ENCODE data around the gene NHLRC4.
A peak's percentile ranks its signal among the peaks of the same experiment; 100 is the strongest.

NHLRC4 gene

GRCh38 chr16:575354-576196 is 8.8 kb downstream of the NHLRC4 start:
- TF ChIP-seq EZH2 (IDR thresholded peaks at IDR 0.05) (no peak), FOXP2 (optimal IDR thresholded peaks at IDR 0.05; ENCODE audit: control extremely low read depth, extremely low read length, insufficient read depth) (no peak), POLR2AphosphoS5 (IDR thresholded peaks at IDR 0.05; ENCODE audit: borderline replicate concordance, low read depth, low read length) (no peak)
- Histone ChIP-seq H3K27ac (no peak overlapping the region), H3K4me3 (no peak overlapping the region), H3K36me3 (ENCODE audit: insufficient read depth, low read length) (no peaks in the 10 kb centered on the region; the same call in 1 of the 2 replicates), H3K9me3 (ENCODE audit: low read depth, low read length) (no peaks in the 10 kb centered on the region), H3K9ac (ENCODE audit: insufficient read length) (no peak overlapping the region)
- DNase-seq (ENCODE audit: low read depth, low spot score) = no peak

GRCh38 chr16:576197-576822 is 9.5 kb downstream of the NHLRC4 start:
- Histone ChIP-seq H3K9me3 (ENCODE audit: low read depth, low read length) (no peaks in the 10 kb centered on the region), H3K27ac (no peak overlapping the region), H3K9ac (ENCODE audit: insufficient read length) (no peak overlapping the region), H3K36me3 (ENCODE audit: insufficient read depth, low read length) (no peaks in the 10 kb centered on the region; the same call in 1 of the 2 replicates), H3K4me3 (no peak overlapping the region)
- TF ChIP-seq EZH2 (IDR thresholded peaks at IDR 0.05) = no peak
- no peak; the same call in 1 of the 2 replicates for TF ChIP-seq POLR2AphosphoS5 (IDR thresholded peaks at IDR 0.05; ENCODE audit: borderline replicate concordance, low read depth, low read length)
- no peak for TF ChIP-seq FOXP2 (optimal IDR thresholded peaks at IDR 0.05; ENCODE audit: control extremely low read depth, extremely low read length, insufficient read depth)
- no peak for DNase-seq (ENCODE audit: low read depth, low spot score)

- Histone ChIP-seq H3K4me3 (no peak overlapping the region), H3K27ac (no peak overlapping the region), H3K36me3 (ENCODE audit: insufficient read depth, low read length) (no peaks in the 10 kb centered on the region; the same call in 1 of the 2 replicates), H3K9ac (ENCODE audit: insufficient read length) (no peak overlapping the region), H3K9me3 (ENCODE audit: low read depth, low read length) (no peaks in the 10 kb centered on the region)
- no peak for DNase-seq (ENCODE audit: low read depth, low spot score)
- no peak for TF ChIP-seq EZH2 (IDR thresholded peaks at IDR 0.05)
- TF ChIP-seq FOXP2 (optimal IDR thresholded peaks at IDR 0.05; ENCODE audit: control extremely low read depth, extremely low read length, insufficient read depth) = no peak
- TF ChIP-seq POLR2AphosphoS5 (IDR thresholded peaks at IDR 0.05; ENCODE audit: borderline replicate concordance, low read depth, low read length) = no peak; the same call in 1 of the 2 replicates
Measured at GRCh38 chr16:576823-577201, 10.0 kb downstream of the NHLRC4 start.

GRCh38 chr16:577796-578195 is 11.0 kb downstream of the NHLRC4 start:
- H3K9ac ChIP-seq (ENCODE audit: insufficient read length) = no peak overlapping the region
- TF ChIP-seq POLR2AphosphoS5 (IDR thresholded peaks at IDR 0.05; ENCODE audit: borderline replicate concordance, low read depth, low read length) (no peak), FOXP2 (optimal IDR thresholded peaks at IDR 0.05; ENCODE audit: control extremely low read depth, extremely low read length, insufficient read depth) (no peak), EZH2 (IDR thresholded peaks at IDR 0.05) (no peak)
- H3K27ac ChIP-seq = no peak overlapping the region
- DNase-seq (ENCODE audit: low read depth, low spot score) = no peak
- no peaks in the 10 kb centered on the region; the same call in 1 of the 2 replicates for H3K36me3 ChIP-seq (ENCODE audit: insufficient read depth, low read length)
- no peaks in the 10 kb centered on the region for H3K9me3 ChIP-seq (ENCODE audit: low read depth, low read length)
- no peak overlapping the region for H3K4me3 ChIP-seq

GRCh38 chr16:578232-578869 is 11.5 kb downstream of the NHLRC4 start:
- DNase-seq (ENCODE audit: low read depth, low spot score) = no peak
- Histone ChIP-seq H3K36me3 (ENCODE audit: insufficient read depth, low read length) (no peaks in the 10 kb centered on the region; the same call in 1 of the 2 replicates), H3K4me3 (no peak overlapping the region), H3K27ac (no peak overlapping the region), H3K9me3 (ENCODE audit: low read depth, low read length) (no peaks in the 10 kb centered on the region), H3K9ac (ENCODE audit: insufficient read length) (no peak overlapping the region)
- no peak for TF ChIP-seq EZH2 (IDR thresholded peaks at IDR 0.05)
- no peak for TF ChIP-seq FOXP2 (optimal IDR thresholded peaks at IDR 0.05; ENCODE audit: control extremely low read depth, extremely low read length, insufficient read depth)
- TF ChIP-seq POLR2AphosphoS5 (IDR thresholded peaks at IDR 0.05; ENCODE audit: borderline replicate concordance, low read depth, low read length) = no peak

- 0 out of 2 replicates have a peak, but pooled peaks have one; percentile 12 for TF ChIP-seq POLR2AphosphoS5 (IDR thresholded peaks at IDR 0.05; ENCODE audit: borderline replicate concordance, low read depth, low read length)
- TF ChIP-seq FOXP2 (optimal IDR thresholded peaks at IDR 0.05; ENCODE audit: control extremely low read depth, extremely low read length, insufficient read depth) = no peak
- no peak for TF ChIP-seq EZH2 (IDR thresholded peaks at IDR 0.05)
- H3K4me3 ChIP-seq = no peak overlapping the region; the same call in 1 of the 2 replicates
- no peak overlapping the region for H3K9ac ChIP-seq (ENCODE audit: insufficient read length)
- H3K9me3 ChIP-seq (ENCODE audit: low read depth, low read length) = no peaks in the 10 kb centered on the region
- H3K27ac ChIP-seq = no peak overlapping the region
- no peaks in the 10 kb centered on the region; the same call in 1 of the 2 replicates for H3K36me3 ChIP-seq (ENCODE audit: insufficient read depth, low read length)
- DNase-seq (ENCODE audit: low read depth, low spot score) = no peak
Measured at GRCh38 chr16:578870-579405, 12.1 kb downstream of the NHLRC4 start.

DNA sequence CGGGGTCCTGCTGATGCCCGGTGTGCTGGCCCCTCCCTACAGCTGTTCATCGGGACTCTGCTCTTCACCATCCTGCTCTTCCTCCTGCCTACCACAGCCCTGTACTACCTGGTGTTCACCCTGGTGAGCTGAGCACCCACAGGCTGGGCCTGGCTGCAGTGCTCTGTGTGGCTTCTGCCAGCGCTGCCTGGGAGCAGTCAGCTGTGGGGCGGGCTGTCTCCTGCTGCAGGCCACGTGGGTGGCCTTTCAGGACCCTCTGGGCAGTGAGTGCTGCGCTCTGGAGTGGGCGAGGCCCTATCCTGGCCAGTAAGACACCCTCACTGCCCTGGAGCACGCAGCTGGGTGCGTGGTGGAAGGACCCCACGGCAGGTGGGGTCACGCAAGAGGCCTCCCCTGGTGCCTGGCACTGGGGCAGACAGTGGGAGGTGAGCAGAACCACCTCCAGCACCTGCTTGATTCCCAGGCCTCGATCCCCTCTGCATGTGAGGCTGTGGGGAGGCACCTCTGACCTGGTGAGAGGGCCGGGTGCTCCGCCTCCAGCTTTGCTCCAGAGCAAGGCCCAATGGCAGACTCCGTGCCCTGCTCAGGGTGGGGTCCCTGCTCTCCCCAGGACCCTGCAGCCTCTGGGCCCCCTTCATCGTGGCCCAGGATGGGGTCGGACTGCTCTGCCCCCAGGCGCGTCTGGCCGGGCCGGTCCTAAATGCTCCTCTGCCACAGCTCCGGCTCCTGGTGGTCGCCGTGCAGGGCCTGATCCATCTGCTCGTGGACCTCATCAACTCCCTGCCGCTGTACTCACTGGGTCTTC is 13.5 kb downstream of the NHLRC4 start:
- H3K27ac ChIP-seq = no peak overlapping the region
- no peaks in the 10 kb centered on the region for H3K36me3 ChIP-seq (ENCODE audit: insufficient read depth, low read length)
- H3K9me3 ChIP-seq (ENCODE audit: low read depth, low read length) = no peaks in the 10 kb centered on the region
- DNase-seq (ENCODE audit: low read depth, low spot score) = no peak
- no peak overlapping the region for H3K4me3 ChIP-seq
- TF ChIP-seq POLR2AphosphoS5 (IDR thresholded peaks at IDR 0.05; ENCODE audit: borderline replicate concordance, low read depth, low read length) = no peak
- TF ChIP-seq EZH2 (IDR thresholded peaks at IDR 0.05) = no peak
- no peak for TF ChIP-seq FOXP2 (optimal IDR thresholded peaks at IDR 0.05; ENCODE audit: control extremely low read depth, extremely low read length, insufficient read depth)
- H3K9ac ChIP-seq (ENCODE audit: insufficient read length) = no peak overlapping the region

Data from SK-N-MC (cell line).